Stimulated activated naive CD8-positive, alpha-beta T cell treated with anti-CD3 and anti-CD28 coated beads, Interleukin-15, Interleukin-2, amounts not matched to agents 100 U/mL and 50 U/mL, for 24 hours (primary cell): ENCODE results near the gene CDH4.

Experiments used
- ATAC-seq: fragments of 150-1000 bp; cut with Tn5 transposase; one replicate; pipeline ENCODE4 v1.10.0; 2021
- DNase-seq: peaks from one replicate; pipeline ENCODE4 v3.0.0; 2021

Gene CDH4

GRCh38 chr20:61819921-61820825, 568.1 kb downstream of the CDH4 start:
- DNase-seq: no peak
- ATAC-seq: no peak

DNA sequence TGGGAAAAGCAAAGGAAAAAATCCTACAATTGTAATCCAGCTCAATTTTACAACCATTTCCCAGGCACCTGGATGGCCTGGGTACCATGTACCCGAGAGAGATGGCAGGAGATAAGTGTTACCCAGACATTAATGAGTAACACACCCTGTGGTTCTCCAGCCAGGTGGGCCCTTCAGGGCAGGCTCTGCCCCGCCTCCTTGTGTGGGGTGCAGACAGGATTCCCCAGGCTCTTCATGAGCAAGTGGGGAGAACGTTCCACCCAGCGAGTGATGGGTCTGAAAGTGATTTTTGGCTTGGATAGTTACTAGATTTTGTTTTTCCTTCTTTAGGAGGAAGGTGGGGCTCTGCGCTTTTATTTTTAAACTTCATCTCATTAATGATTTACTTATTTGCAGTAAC, 569.7 kb downstream of the CDH4 start:
- DNase-seq (no peak), ATAC-seq (no peak)

- ATAC-seq (no peak), DNase-seq (no peak)
Observed at GRCh38 chr20:61822396-61822795, 570.3 kb downstream of the CDH4 start.

DNA sequence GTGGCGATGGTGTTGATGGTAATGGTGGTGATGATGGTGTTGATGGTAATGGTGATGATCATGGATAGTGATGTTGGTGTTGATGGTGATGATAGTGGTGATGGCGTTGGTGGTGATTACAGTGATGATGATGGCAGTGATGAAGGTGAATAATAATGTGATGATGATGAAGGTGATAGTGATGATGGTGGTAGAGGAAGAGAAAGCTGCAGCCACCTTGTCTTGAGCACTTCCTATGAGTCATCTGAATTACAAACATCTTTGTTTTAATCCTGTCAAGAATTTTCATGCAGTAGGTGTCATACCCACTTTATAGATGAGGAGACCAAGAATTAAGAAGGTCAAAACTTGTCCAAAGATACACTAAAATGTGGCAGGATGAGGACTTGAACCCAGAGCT, 571.2 kb downstream of the CDH4 start:
- DNase-seq: no peak
- no peak for ATAC-seq

GRCh38 chr20:61828891-61829290, 576.8 kb downstream of the CDH4 start:
- no peak for DNase-seq
- no peak for ATAC-seq

DNA sequence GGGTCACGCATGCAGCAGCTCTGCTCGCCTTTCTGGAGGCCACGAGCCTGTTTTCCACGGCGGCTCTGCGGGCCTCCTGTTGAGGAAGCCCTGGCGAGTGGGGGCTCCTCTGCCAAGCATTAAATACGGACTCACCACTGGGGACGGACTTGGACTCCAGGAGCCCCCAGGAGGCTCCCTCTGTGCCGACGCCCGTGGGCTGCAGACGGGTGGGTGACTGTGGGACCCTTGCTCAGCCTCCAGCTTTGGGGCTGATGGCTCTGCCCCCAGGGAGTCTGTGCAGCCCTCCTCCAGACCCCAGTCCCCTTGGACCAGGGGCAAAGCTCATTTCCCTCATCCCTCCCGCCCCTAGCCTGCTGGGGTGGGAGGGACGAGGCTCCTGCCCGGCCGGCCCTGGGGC, 577.5 kb downstream of the CDH4 start:
- no peak for ATAC-seq
- DNase-seq: no peak

- ATAC-seq (no peak), DNase-seq (no peak)
Observed at GRCh38 chr20:61830241-61830930, 578.3 kb downstream of the CDH4 start.

GRCh38 chr20:61830991-61831390, 578.9 kb downstream of the CDH4 start:
- DNase-seq (no peak), ATAC-seq (no peak)

DNA sequence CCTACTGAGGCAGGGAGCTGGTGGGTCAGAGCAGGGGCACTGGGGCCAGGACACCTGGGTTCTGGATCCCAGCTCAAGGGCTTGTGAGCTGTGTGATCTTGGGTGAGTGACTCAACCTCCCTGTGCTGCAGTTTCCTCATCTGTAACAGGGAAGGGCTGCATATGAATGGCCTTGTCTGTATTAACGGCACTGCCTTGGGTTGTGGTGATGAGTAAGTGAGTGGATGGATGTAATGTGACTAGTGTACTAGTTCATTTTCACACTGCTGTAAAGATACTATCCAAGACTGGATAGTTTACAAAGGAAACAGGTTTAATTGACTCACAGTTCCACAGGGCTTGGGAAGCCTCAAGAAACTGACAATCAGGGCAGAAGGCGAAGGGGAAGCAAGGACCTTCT, 580.1 kb downstream of the CDH4 start:
- ATAC-seq: no peak
- DNase-seq: no peak

GRCh38 chr20:61833807-61834610, 581.9 kb downstream of the CDH4 start:
- ATAC-seq (no peak), DNase-seq (no peak)

DNA sequence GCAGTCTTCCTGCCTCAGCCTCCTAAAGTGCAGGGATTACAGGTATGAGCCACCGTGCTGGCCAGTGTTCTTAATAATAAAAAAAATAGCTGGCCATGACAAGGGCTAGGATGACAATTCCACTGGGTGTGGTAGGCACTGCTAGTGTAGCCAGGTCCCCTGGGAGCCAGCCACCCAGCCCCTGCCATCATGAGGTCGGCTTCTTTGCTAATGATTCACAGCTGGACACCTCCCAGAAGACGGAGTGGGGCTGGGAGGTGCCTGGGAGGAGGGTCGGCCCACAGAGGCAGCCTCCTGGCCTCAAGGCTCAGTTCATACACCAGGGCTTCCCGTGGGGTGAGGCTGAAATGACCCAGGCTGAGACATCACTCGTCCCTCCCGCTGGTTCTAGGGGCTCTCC, 583.2 kb downstream of the CDH4 start:
- DNase-seq: no peak

DNA sequence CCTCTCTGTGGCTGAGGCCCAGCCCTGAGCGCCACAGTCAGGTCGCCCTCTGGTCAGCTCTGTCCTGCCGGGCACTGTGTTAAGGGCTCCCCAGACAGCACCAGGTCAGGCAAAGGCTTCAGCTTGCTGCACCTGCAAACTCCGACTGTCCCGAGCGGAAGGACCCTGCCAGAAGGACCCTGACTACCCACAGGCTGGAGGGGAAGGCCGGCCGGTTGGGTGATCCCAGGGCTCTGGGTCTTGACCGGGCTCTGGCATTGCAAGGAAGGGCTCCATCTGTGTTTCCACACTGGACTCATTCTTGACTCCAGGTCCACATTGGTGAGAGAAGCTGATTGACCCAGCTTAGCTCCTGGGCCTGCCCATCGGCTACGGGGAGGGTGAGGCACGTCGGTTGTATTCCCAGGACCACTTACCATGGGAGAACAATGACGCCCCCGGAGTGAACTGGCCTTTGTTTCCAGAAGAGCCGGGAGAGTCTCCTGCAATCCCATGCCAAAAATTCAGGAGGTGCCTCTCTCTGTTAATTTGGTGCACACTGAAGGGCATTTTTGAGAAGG, 583.8 kb downstream of the CDH4 start:
- ATAC-seq (no peak), DNase-seq (no peak)

More for the DNA sequence above, 583.2 kb downstream of the CDH4 start:
- ATAC-seq: no peak

- DNase-seq: no peak
- no peak for ATAC-seq
Observed at GRCh38 chr20:61837200-61837599, 585.1 kb downstream of the CDH4 start.

- DNase-seq (no peak), ATAC-seq (no peak)
Observed at GRCh38 chr20:61839223-61839911, 587.3 kb downstream of the CDH4 start.

- no peak for ATAC-seq
- DNase-seq: no peak
Observed at GRCh38 chr20:61839912-61840778, 588.1 kb downstream of the CDH4 start.

GRCh38 chr20:61840779-61841455, 588.9 kb downstream of the CDH4 start:
- peak; percentile 36 for ATAC-seq
- DNase-seq: no peak

DNA sequence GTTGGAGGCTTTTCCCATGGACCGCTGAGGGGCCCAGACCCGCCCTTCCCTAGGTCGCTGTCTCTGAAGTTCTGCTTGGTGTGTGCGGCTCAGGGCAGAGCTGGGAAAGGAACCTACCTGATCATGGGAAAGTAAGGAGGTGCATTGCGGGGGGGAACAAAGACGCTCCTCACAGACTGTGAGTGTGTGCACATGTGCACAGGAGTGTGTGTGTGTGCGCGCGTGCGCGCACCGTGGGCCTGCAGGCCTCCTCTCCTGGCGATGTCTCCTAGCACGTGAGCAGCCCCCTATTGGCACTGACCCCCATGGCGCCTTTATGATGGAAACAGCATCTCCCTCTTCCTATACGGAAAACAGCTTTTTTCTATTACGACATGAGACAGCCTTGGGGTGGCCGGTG, 589.5 kb downstream of the CDH4 start:
- ATAC-seq: no peak
- no peak for DNase-seq

- no peak for DNase-seq
- ATAC-seq: no peak
Observed at GRCh38 chr20:61841966-61842365, 589.9 kb downstream of the CDH4 start.

DNA sequence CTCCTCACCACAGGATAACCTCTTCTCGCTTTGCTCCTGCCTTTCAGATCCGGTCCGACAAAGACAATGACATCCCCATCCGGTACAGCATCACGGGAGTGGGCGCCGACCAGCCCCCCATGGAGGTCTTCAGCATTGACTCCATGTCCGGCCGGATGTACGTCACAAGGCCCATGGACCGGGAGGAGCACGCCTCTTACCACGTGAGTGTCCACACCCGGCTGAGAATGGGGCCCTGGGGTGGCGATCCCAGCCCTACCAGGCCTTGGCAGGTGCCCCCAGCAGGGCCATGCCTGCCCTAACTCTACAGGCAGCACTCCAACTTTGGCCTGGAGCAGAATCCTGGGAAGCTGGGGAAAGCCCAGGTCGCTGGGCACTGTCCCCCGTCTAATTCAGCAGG, 592.6 kb downstream of the CDH4 start:
- no peak for ATAC-seq

DNA sequence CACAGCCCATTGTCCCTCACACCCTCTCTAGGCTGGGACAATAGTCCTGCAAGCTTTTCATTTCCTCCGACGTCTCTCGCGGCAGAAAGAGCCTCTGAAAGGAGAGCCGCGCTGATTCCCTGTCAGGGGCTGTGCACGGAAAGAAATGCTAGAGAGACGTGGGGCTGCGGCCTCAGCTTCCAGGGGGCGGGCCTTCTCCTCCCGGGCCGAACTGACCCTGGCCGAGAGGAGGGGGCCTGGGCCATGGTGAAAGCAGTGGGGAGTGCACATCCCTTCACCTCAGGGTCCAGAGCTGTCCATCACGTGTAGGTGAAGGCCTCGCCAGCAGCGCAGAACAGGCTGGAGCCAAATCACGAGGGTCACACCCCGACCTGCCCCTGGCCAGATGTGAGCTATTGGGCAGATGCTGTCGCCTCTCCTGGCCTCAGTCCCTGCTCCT, 593.2 kb downstream of the CDH4 start:
- no peak for ATAC-seq
- DNase-seq: no peak

More for the DNA sequence above, 592.6 kb downstream of the CDH4 start:
- no peak for DNase-seq
